Stimulated activated CD8-positive, alpha-beta memory T cell treated with anti-CD3 and anti-CD28 coated beads, Interleukin-4, amount 100 ng/mL, for 4 hours (primary cell): ENCODE results near the gene UTP4.

Experiments
- DNase-seq, 2 donors: peaks; one replicate each; pipeline ENCODE4 v3.0.0-alpha.2; 2020; ENCODE audit warnings: low read depth in 2 of 2, low spot score in 1 of 2

The UTP4 gene

DNA sequence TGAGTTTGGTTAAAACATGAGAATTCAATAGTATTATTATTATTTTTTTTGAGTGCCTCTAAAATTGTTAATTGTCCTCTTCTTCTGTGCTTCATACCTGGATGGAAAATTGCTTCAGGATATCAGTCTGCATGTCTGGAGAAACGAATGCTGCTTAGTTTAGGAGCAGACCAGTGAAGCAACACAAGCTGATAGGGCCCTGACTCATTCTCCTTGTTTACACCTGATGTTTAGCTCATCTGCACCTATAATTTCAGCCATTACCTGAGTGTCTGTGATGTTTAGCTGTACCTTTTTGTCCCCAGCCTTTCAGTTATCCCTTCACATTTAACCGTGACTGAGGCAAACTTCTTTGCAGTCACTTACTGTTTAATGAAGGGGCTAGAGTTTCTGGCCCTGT lies 69.3 kb downstream of the UTP4 start:
- DNase-seq: no peak

- DNase-seq: no peak
Observed at GRCh38 chr16:69204172-69204571, 71.7 kb downstream of the UTP4 start.

DNA sequence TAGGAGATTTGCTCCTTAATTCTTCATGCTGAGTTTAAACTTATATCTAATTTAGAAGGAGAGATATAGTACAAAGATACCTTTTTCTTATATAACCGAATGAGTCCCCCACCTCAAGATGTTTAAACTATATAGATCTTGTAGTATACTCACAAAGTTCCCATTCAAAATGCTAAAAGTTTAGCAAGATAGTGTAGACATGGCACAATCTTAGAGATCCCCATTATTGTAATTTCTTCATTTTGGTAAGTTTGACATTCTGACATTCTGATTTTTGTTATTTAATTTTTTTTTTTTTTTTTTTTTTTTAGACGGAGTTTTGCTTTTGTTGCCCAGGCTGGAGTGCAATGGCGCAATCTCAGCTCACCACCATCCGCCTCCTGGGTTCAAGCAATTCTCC lies 77.3 kb downstream of the UTP4 start:
- DNase-seq: no peak

DNA sequence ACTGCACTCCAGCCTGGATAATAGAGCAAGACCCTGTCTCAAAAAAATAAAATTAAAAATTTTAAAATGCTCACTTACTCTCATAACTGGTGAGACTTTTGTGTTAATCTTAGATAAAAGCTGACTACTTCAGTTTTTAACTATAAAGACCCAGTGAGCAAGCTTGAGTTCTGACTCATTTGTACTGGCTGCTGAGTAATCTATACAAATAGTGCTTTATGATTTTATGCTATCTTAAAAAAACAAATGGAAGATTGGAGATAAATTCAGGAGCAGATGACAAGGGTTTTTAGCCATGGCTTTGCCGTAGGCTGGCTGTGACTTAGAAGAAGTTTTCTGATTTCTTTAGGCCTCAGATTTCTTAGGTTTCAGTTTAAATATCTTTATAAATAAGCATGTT lies 85.0 kb downstream of the UTP4 start:
- no peak for DNase-seq
